GM19328 (cell line): ENCODE measurements around the gene GMDS.

Experiments
- ATAC-seq: cut with Tn5 transposase; IDR thresholded peaks from one replicate; pipeline ENCODE4 v1.9.1; 2021; ENCODE audit warnings: mild to moderate bottlenecking, moderate library complexity; ENCODE audit not compliant: unreplicated experiment

Gene GMDS

GRCh38 chr6:2242311-2242710 is 3.1 kb downstream of the GMDS start:
- ATAC-seq, result no peak

GRCh38 chr6:2240961-2241360 is 4.4 kb downstream of the GMDS start:
- ATAC-seq, result no peak

DNA sequence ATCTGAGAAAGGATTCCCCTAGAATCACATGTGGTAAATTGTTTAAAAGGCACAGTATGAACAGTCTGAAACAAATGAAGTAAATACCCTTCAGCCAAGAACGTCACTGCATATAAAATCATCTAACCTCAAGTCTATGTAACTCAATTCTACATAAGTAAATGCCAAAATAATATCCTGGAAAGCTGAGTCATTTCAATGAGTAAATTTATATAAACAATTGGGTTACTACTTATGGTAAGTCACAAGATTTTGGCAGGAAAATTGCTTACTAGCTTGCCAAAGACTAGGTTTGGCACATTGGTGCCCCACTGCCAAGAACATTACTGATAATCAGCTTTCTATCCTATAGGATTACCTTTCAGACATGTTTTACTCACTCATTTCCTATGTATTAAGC is 8.4 kb downstream of the GMDS start:
- no peak for ATAC-seq

GRCh38 chr6:2235777-2236495 is 9.5 kb downstream of the GMDS start:
- ATAC-seq, result no peak

DNA sequence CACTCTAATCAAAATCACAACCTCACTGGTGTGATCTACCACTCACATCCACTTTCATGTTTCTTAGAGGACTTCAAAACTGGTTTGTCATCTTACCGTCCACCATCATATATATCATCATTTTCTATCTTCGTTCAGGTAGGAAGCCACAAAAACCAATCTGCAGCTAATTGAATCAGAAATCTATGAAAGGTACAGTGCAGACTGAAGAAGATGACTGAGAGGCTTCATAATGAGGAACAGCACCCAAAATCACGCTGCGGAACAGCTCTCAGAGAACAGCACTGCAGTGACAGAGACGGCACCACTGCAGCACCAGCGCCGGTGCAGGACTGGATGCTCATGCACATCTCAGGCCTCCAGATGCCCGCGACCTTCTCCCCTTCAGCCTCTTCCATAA is 13.0 kb downstream of the GMDS start:
- ATAC-seq, result no peak

- no peak for ATAC-seq
These were observed 14.0 kb downstream of the GMDS start for GRCh38 chr6:2231438-2231837.

GRCh38 chr6:2230659-2231277 is 14.6 kb downstream of the GMDS start:
- no peak for ATAC-seq

DNA sequence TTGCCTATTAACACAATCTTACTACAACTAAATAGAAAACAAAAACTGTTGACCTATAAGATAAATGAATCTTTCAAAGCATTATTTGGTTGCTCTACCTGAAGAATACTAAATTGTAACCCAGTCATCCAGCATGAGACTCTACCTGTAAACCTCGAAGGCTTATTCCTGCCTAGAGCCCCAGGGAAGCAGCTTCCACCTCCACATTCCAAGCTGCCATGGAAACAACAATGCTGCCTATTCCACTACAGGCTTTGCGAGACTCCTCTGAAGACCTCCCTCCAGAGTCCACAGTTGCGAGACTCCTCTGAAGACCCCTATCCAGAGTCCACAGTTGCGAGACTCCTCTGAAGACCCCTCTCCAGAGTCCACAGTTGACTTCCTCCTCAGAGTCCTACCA is 15.7 kb downstream of the GMDS start:
- no peak for ATAC-seq

- ATAC-seq, result no peak
These were observed 16.4 kb downstream of the GMDS start for GRCh38 chr6:2229039-2229438.

DNA sequence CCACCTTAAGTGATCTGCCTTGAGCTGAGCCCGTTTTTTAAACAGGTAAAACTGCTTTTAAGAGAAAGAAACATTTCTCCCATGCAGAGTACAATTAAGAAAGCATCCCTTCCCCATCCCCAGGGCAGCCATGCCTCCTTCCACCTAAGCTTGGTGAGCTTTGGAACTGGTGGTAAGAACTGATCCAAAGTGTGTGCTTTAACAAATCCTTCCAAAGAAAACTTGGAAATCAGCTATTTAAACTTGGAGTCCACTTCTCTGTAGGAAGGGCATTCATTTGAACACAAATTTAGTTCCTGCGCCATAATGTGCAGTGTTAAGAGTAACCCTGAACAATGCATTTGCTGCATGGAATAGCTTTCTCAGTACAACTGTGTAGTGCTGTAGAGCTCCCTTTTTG is 17.0 kb downstream of the GMDS start:
- no peak for ATAC-seq

DNA sequence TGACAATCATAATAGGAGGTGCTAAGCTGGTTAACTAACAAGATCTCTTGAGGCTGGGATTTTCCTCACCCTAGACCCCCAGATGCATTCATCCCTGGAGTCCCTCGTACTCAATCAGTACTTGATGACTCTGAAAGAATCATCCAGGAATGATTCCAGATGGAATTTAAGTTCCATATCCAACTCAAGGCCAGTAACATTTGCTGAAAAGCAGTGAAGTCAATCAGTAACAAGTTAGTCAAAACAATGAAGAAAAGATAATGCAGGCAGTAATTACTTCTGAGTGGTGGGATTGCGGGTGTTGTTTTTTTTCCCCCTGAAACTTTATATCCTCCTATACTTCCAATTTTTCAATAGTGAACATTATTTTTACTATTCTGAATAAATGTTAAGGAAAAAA is 18.6 kb downstream of the GMDS start:
- no peak for ATAC-seq

GRCh38 chr6:2225422-2226392 is 19.7 kb downstream of the GMDS start:
- ATAC-seq, result no peak

DNA sequence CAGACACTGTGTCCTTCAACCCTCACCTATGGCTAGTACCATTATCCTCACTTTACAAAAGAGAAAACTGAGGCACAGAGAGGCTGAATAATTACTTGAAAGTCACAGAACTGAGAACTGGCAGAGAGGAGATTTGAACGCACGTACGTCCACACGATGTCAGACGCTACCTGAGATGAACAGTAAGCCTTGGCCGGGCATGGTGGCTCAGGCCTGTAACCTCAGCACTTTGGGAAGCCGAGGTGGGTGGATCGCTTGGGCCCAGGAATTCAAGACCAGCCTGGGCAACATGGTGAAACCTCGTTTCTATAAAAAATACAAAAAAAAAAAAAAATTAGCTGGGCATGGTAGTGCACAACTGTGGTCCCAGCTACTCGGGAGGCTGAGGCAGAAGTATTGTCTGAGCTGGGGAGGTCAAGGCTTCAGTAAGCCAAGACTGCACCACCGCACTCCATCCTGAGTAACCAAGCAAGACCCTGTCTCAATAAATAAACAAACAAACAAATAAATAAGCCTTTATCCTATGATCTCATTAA is 20.5 kb downstream of the GMDS start:
- ATAC-seq, result no peak

GRCh38 chr6:2222275-2222842 is 23.0 kb downstream of the GMDS start:
- peak; percentile 7 for ATAC-seq

- peak; percentile 52 for ATAC-seq
These were observed 23.6 kb downstream of the GMDS start for GRCh38 chr6:2221726-2222274.

DNA sequence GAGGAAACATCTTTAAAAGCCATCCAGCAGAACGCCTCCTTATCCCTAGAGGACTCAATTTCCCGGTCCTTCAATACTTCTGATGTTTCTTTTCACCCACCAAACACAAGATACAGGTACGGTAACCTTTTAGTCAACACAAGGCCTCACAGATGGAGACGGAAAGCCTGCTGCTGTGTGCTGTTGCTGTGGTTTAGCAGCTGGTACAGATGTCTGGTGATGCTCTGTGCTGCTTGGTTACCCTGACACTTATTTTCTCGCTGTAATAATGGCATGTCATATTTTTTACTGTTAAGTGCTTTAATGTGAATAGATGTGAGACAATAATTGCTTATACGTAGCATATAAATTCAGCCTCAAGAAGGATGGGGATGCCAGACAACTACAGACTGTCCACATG is 25.3 kb downstream of the GMDS start:
- ATAC-seq, result no peak

- no peak for ATAC-seq
These were observed 26.5 kb downstream of the GMDS start for GRCh38 chr6:2218866-2219265.

DNA sequence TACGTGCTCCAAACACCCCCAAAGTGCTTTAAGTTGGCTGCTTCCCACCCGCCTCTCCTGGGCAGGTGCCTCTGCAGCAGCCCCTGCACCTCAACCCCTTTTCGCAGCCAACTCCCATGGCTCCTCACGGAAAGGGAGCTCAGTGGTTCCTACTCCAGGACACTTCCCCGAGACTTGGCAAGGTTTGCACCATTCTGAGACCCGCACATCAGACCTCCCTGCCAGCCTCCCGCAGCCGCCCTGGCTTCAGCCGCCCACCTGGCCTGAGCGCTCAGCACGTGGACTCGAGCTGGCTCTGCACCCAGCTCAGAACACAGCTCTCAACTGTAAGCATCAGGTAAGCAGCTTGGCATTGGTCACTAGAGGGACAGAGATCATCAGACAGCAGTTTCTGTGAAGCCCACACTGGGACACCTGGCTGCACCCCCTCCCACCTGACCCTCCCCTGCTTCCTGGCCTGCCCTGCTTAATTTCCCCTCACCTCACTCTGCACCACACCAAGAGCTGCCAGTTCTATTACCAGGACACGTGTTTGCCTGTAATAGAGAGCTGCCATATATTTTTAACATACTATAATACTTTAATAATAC is 28.5 kb downstream of the GMDS start:
- no peak for ATAC-seq

GRCh38 chr6:2215342-2215741 is 30.1 kb downstream of the GMDS start:
- no peak for ATAC-seq

GRCh38 chr6:2213086-2213485 is 32.3 kb downstream of the GMDS start:
- no peak for ATAC-seq
